Breast epithelium (tissue), 4 donors: ENCODE results near the gene NR6A1. TPM values are rescaled to one million over a fixed set of nuclear protein-coding genes. Genes with fewer than 3 reads are reported as not detected.

ENCODE experiments used
- DNase-seq, 2 donors: peaks; one replicate each; pipeline ENCODE4 v3.0.0-alpha.2; 2019; ENCODE audit warnings: low spot score in 2 of 2
- H3K27ac ChIP-seq, 2 donors: fragments of 200-600 bp; sonication (generic) in 1 of 2; one replicate each; pipeline ENCODE4 v1.5.1; 2016 to 2019; ENCODE audit warnings: mild to moderate bottlenecking in 1 of 2
- H3K27me3 ChIP-seq, 2 donors: fragments of 200-600 bp; sonication (generic) in 1 of 2; one replicate each; pipeline versions ENCODE4 v1.5.1 to v1.6.0; 2017 to 2019; ENCODE audit warnings: control low read depth in 1 of 2, mild to moderate bottlenecking in 1 of 2
- H3K36me3 ChIP-seq: fragments of 200-600 bp; one replicate; pipeline ENCODE4 v1.5.1; 2019
- H3K4me1 ChIP-seq, 2 donors: fragments of 200-600 bp; sonication (generic); one replicate each; pipeline ENCODE4 v1.5.1; 2016 to 2019; ENCODE audit warnings: control low read depth in 1 of 2
- H3K4me3 ChIP-seq, 3 donors: fragments of 200-600 bp; sonication (generic); 1 replicate in 2 of 3; 2 replicates in 1 of 3; pipeline ENCODE4 v1.5.1; 2016 to 2019; ENCODE audit warnings: mild to moderate bottlenecking in 3 of 3, moderate library complexity in 2 of 3
- H3K9me3 ChIP-seq, 2 donors: fragments of 200-600 bp; sonication (generic) in 1 of 2; one replicate each; pipeline ENCODE4 v1.5.1; 2016 to 2019; ENCODE audit warnings: control low read depth in 1 of 2
- POLR2A ChIP-seq: fragments of 450-650 bp; IDR thresholded peaks from one replicate; pipeline ENCODE4 v1.6.1; 2016; ENCODE audit warnings: antibody characterized with exemption, mild to moderate bottlenecking, moderate library complexity
- POLR2AphosphoS5 ChIP-seq, 3 donors: sonication (generic); formaldehyde crosslinking; IDR thresholded peaks; one replicate each; pipeline ENCODE4 v1.6.1; 2017; ENCODE audit warnings: antibody characterized with exemption in 3 of 3
- intact Hi-C: fragments of 100-400 bp; cut with DNase I; formaldehyde crosslinking; loops from one replicate; pipeline ENCODE4 v1.15.1; 2023; ENCODE audit warnings: low total_unique reads
- total RNA-seq, 3 donors: library from RNA; depleted of rRNA; stranded (reverse); fragments of >200 nt; gene quantifications; one replicate each; pipeline ENCODE4 v1.1.0, GENCODE V29; 2016
- TF ChIP-seq, protein P1 (sequence below), 3 donors: fragments of 450-650 bp; IDR thresholded peaks; one replicate each; pipeline ENCODE4 v1.5.1; 2016 to 2017; ENCODE audit warnings: antibody characterized with exemption in 3 of 3, mild to moderate bottlenecking in 3 of 3, moderate library complexity in 3 of 3

NR6A1 gene
- total RNA-seq, 3 donors from 2014 or later, result 1.3 to 5.3 (median 3.9) TPM

DNA sequence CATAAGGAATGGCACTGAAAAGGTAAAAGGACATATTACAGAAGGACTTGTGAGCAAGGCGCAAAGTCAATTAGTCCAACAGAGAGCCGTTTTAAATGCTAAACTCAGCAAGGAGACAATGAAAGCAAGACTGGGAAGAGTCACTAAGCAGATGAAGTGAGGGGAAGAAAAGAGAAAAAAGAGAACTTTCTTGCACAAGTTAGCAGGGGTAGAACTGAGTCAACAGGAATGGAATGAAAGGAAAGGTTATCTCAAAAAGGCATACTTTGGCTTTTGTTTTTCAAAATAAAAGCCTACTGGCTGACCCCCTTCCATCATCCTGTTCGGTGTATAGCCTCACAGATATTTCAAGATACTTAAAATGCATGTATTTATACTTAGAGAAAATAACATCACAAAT, 75.0 kb downstream of the NR6A1 start:
- H3K4me1 ChIP-seq, result no peaks in the 10 kb centered on the region
- no peaks in the 10 kb centered on the region for H3K9me3 ChIP-seq
- no peaks in the 10 kb centered on the region for H3K36me3 ChIP-seq
- H3K4me3 ChIP-seq, result no peak overlapping the region
- TF ChIP-seq, protein P1, sequence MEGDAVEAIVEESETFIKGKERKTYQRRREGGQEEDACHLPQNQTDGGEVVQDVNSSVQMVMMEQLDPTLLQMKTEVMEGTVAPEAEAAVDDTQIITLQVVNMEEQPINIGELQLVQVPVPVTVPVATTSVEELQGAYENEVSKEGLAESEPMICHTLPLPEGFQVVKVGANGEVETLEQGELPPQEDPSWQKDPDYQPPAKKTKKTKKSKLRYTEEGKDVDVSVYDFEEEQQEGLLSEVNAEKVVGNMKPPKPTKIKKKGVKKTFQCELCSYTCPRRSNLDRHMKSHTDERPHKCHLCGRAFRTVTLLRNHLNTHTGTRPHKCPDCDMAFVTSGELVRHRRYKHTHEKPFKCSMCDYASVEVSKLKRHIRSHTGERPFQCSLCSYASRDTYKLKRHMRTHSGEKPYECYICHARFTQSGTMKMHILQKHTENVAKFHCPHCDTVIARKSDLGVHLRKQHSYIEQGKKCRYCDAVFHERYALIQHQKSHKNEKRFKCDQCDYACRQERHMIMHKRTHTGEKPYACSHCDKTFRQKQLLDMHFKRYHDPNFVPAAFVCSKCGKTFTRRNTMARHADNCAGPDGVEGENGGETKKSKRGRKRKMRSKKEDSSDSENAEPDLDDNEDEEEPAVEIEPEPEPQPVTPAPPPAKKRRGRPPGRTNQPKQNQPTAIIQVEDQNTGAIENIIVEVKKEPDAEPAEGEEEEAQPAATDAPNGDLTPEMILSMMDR (IDR thresholded peaks at IDR 0.05), result no peak
- no peak for TF ChIP-seq POLR2A
- no peak for TF ChIP-seq POLR2AphosphoS5 (IDR thresholded peaks at IDR 0.05)
- H3K27ac ChIP-seq, result no peak overlapping the region
- DNase-seq, result no peak
- no peaks in the 10 kb centered on the region for H3K27me3 ChIP-seq
- intact Hi-C loops, result no loop called here

DNA sequence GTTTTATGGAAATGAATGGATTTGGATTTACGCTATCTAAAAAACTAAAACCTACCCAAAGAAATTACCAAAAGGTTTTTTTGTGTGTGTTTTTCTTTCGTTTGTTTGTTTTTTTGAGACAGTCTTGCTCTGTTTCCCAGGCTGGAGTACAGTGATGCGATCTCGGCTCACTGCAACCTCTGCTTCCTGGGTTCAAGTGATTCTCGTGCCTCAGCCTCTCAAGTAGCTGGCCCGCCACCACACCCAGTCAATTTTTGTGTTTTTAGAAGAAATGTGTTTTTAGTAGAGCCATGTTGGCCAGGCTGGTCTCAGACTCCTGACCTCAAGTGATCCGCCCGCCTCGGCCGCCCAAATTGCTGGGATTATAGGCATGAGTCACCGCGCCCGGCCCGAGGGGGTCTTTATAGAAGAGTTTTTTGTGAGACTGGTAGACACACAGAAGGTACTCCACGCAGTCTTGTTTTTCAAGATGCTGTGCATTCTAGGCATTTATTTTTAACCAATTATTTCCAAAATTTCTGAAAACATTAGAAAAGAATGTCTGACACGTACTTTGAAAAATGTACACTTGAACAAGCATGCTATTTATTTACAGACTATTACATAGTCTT, 75.7 kb downstream of the NR6A1 start:
- no peak overlapping the region for H3K4me3 ChIP-seq
- no peaks in the 10 kb centered on the region for H3K4me1 ChIP-seq
- H3K36me3 ChIP-seq, result no peaks in the 10 kb centered on the region
- no peak for TF ChIP-seq POLR2A
- TF ChIP-seq POLR2AphosphoS5 (IDR thresholded peaks at IDR 0.05), result no peak
- TF ChIP-seq, protein P1 (IDR thresholded peaks at IDR 0.05), result no peak
- no peak for DNase-seq
- H3K27ac ChIP-seq, result no peak overlapping the region
- no peaks in the 10 kb centered on the region for H3K9me3 ChIP-seq
- intact Hi-C loops, result no loop called here
- H3K27me3 ChIP-seq, result no peaks in the 10 kb centered on the region

DNA sequence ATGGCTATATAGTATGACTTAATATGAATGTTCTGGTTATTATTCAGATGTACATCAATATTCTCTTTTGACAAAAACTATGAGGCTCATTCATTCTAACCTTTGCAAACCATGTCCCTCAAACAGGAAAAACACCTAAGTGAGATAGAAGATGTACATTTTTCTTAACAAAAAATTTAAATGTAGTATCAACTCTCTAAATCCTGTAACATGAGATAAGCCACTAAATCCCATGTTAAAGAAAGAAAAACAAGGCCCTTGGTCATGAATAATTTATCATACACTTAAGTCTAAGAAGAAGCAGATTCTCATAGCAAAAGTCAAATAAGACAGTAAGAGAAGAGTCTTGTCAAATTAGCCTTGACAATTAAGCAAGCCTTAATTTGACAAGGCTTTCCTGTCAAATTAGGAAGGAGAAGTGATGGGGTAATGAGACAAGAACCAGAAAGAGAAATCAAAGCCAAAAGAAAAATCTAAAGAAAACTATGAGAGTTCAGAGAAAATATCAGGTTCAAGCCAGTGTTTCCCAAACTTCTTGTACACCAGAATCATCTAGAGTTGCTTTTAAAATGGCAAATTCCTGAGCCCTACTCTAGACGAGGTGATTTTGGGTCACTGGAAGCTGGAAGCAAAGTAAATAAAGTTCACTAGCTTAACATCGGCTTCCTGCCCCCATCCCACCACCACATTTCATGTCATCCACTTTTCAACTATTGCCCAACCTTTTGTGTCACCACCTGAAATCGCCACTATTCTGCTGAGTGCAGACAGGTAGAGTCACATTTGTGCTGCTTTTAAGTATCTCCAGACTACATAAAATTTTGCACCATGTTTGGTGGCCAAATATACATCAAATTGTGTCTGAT, 76.5 kb downstream of the NR6A1 start:
- H3K27ac ChIP-seq, result no peak overlapping the region
- intact Hi-C loops, result no loop called here
- no peak for TF ChIP-seq POLR2A
- TF ChIP-seq, protein P1 (IDR thresholded peaks at IDR 0.05), result no peak
- no peak for TF ChIP-seq POLR2AphosphoS5 (IDR thresholded peaks at IDR 0.05)
- H3K36me3 ChIP-seq, result no peaks in the 10 kb centered on the region
- no peak overlapping the region for H3K4me3 ChIP-seq
- DNase-seq, result no peak
- no peaks in the 10 kb centered on the region for H3K9me3 ChIP-seq
- no peaks in the 10 kb centered on the region for H3K4me1 ChIP-seq
- no peaks in the 10 kb centered on the region for H3K27me3 ChIP-seq

DNA sequence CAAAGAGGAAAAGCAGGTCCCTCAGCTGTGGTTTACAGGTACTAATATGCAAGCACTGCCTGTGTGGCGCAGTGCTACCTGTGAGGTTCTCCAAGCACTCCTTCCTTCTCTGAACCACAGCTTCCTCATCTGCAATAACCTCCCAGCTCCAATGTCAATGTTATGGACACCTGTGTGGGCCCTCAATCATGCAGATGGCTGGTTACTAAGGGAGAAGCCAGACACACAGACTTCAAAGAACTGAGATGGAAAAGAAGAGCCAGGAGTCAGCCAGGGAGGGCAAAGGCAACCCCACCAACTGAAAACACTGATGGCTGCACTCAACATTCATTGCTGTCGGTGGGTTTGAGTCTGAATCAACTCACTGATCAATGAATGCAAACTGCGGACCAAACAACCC, 77.7 kb downstream of the NR6A1 start:
- TF ChIP-seq POLR2AphosphoS5 (IDR thresholded peaks at IDR 0.05) (no peak), POLR2A (no peak)
- TF ChIP-seq, protein P1 (IDR thresholded peaks at IDR 0.05), result no peak
- no peaks in the 10 kb centered on the region for H3K27me3 ChIP-seq
- no peak for DNase-seq
- H3K4me3 ChIP-seq, result no peak overlapping the region
- intact Hi-C loops, result no loop called here
- H3K36me3 ChIP-seq, result no peaks in the 10 kb centered on the region
- no peaks in the 10 kb centered on the region for H3K4me1 ChIP-seq
- no peaks in the 10 kb centered on the region for H3K9me3 ChIP-seq
- H3K27ac ChIP-seq, result no peak overlapping the region

DNA sequence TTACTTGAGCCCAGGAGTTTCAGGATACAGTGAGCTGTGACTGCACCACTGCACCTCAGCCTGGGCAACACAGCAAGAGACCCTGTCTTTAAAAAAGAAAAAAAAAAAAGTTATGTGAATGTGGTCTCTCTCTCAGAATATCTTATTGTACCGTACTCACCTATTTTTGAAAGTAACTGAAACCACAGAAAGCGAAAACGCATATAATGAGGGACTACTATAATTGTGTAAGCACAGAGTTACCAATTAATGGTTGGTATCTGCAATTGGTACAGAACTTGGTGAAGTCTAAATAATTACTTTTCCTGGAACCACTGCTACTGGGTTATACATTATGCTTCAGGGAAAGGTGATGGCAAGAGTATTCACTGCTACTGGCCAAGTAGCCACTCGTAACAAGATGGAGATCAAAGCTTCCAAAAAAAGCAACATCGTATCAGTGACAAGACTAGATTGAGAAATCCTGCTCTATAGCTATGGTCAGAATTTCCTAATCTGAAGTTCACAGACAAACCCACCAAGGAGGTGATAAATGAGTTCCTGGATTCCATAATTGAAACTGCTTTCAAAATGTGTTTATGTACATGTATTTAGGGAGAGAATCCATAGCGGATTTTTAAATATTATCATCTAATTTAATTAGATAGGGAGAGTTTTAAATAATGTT, 82.7 kb downstream of the NR6A1 start:
- no peak for TF ChIP-seq POLR2A
- TF ChIP-seq POLR2AphosphoS5 (IDR thresholded peaks at IDR 0.05), result no peak
- no peaks in the 10 kb centered on the region for H3K36me3 ChIP-seq
- no peak overlapping the region for H3K4me3 ChIP-seq
- H3K4me1 ChIP-seq, result no peaks in the 10 kb centered on the region
- H3K9me3 ChIP-seq, result no peaks in the 10 kb centered on the region
- no peak overlapping the region for H3K27ac ChIP-seq
- no peaks in the 10 kb centered on the region for H3K27me3 ChIP-seq
- intact Hi-C loops, result no loop called here
- no peak for DNase-seq
